NCI-H128 (cell line): ENCODE data around the gene TUBAL3.

Source experiments
- DNase-seq: peaks from one replicate; lab custom pipeline; 2025; ENCODE audit not compliant: unreplicated experiment; lab: John Stamatoyannopoulos, UW

The TUBAL3 gene

DNA sequence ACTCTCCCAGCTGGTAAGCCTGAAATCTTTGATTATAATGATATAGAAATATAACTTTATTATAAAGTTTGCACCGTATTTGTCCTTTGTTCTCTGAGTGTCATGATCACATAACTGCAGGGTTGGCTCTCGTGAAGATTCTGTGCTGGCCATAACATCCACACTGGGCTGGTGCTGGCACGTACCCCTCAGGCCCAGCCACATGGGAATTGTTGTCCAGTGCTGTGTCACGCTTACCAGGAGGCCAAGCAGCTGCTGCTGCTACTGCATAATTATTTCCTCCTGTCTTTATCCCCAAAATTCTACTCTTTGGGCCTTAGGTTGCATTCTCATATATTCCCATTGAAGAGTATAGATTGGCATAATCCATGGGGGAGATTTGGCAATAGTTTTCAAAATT is 60.6 kb downstream of the TUBAL3 start:
- no peak for DNase-seq

GRCh38 chr10:5343561-5343960 is 61.1 kb downstream of the TUBAL3 start:
- DNase-seq, result no peak
